ENCODE results near the gene SDF4.

- TF ChIP-seq CTCF (conservative IDR thresholded peaks at IDR 0.05 in 1 of 2, IDR thresholded peaks at IDR 0.05 in 1 of 2; ENCODE audit: low read depth in 1 of 2, low read length in 2 of 2) = no peak
- no peak for TF ChIP-seq EZH2 (IDR thresholded peaks at IDR 0.05; ENCODE audit: low read length, missing control alignments)
These were observed 23.3 kb upstream of the SDF4 start for GRCh38 chr1:1255078-1255477.

Measured in fibroblast of lung (primary cell).